EH (cell line): ENCODE data around the gene CBX8.

Experiments used
- DNase-seq: peaks from one replicate; pipeline ENCODE4 v3.0.0-alpha.2; 2015; ENCODE audit warnings: low read depth

CBX8 gene

DNA sequence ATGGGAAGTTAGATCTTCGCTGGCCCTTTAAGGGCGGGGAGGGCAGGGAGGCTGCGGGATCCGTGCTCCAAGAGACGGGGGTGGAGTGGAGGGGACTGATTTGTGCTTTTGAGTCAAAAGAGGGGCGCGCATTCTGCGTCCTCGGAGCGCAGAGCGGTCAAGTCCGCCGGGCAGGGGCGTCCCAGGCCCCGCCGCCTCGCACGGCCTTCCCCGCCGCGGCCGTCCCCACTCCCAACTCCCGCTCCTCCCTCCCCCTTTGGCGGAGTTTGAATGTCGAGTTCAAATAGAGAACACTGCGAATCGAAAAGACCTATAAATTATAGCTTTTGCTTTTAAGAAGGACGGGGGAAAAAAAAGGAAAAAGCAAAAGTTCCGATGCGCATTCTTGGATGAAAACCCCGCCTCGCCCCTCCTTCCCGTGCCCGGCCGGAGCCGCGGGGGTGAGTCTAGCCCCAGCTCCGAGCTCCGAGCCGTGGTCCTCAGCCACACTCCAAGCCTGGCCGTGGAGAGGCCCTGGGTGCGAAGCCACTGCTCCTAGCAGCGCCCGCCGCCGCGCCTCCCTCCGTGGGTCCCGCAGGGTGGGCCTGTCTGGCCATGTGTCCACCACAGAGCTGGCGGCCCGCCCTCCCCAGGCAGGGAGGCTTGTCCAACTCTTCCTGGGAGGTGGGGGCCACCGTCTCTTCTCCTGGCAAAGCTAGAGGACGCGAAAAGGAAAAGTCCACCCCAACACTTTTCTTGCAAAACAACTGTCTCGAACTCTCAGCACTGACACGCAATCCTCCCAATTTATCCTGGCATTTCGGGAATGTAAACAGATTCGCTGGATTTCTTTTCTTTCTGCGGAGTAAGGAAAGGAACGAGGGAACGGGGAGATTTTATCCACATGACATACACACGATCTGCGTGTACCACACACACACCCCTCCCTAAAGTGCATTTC lies 3.6 kb downstream of the CBX8 start:
- peak; percentile 94 for DNase-seq

GRCh38 chr17:79792341-79792871 lies 4.5 kb downstream of the CBX8 start:
- no peak for DNase-seq

GRCh38 chr17:79791735-79792161 lies 5.1 kb downstream of the CBX8 start:
- DNase-seq, result no peak

DNA sequence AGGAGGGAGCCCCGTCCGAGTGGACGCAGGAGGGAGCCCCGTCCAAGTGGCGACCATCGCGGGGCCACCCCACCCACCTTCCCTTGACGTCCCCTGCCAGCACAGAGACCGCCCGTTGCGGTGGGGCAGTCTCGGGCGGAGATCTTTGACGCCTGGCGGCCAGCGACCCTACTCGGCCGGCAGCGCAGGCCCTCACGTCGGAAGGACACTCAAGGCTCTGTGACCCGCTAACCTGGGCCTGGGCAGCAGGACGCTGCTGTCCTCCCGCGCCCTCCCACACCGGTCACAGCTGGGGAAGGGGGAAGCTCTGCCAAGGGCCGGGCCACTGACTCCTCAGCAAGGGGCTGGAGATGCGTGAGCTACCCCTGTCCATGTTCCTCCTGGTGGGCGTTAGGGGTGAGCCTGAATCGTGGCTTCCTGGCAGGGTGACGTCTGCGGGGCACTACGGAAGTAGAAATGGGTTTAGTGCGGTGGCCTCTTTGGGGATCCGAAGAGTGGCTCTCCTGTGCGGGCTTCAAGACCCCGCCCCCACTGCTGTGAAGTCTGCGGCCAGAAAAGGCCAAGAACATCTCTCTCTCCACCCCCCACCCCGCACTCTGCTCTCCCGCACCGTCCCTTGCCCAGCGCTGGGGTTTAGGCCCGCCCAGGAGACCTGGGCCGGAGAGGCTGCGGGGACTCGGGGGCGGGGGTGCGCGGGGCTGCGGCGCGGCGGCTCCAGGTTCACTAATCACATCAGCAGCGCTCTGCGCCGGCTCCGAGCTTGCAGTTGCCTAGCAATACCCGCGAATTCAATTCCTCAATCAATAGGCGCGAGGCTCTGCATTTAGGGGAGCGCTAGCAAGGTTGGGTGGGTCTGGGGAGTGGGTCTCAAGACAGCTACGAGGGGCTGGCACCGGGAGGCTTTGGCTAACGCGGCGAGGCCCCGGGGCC lies 5.8 kb downstream of the CBX8 start:
- no peak for DNase-seq

DNA sequence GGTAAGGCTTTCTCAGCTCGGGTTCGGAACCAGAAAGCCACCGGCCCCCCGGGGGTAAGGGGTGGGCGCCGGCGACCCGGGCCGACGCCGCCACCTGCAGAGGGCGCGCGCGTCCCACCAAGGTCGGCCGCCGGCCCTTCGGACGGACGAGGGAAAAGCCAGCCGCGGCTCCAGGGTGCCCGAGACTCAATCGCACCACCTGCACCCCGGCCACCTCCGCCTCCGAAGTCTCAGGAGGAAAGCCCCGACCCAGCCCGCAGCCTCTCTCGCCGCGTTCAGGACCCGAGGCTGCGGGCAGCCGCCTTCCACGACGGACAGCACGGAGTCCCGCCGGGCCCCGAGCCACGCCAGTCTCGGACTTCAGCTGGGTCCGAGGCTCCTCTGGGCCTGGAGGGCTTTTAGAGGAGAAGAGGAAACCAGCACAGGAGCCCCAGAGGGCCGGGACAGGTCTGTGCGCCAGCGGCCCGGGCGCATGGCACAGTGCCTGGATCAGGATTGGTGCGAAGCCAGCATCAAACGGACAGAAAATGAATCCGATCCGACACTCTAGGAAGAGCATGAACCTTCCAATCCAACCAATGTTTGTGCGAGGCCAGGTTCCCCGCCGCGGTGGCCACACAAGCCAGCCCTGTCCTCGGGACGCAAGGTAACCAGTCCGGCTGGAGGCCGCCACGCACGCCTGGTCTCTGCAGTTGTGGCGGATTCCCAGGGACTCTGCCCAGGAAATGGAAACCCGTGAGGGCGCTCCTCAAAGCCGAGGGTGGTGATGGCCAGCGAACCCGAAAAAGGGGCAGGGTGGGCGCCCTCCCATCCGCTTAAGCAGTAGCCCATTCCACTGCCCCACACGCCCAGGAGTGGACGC lies 6.7 kb downstream of the CBX8 start:
- DNase-seq, result peak; percentile 50

DNA sequence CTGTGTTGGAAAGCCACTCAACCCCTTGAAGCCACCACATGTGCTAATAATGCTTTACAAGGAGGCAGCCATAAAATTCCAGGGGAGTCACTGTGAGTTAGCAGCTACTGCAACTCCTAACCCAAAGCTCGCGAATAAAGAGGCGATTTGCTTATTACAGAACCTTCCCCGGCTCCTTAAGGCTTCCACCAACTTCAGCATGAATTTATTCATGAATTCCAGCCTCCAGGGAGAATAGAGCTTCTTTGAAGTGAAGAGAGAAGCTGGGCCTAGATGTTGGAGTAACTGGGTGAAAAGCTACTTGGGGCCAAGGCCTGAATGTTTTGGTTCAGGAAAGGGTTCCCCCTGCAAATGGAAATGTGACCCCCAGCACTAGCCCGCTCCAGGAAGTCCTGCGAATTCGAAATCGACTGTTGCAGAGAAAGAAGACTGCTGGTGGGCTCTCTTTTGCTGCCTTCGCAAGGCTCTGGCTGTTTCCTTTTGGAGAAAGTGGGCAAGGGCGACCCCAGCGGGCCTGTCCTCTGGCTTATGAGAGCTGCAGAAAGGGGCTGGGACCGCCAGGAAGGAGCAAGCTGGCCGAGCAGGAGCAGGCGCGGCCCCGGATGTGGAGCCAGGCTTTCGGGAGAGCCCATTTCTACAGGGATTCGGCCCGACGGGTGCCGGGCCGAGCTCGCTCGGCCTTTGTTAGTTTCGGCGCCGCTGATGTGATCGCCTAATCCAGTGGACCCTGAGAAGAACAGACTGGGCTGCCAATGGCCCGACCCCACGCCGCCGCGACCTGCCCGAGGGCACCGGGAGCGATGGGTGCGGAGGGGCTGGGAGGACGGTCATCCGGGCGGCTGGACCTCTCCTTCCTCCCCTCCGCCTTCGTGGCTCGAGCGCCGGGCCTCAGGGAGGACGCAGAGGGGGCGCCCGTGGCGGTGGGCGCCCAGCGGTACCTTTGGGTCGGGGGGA lies 7.6 kb downstream of the CBX8 start:
- DNase-seq, result no peak

- DNase-seq, result no peak
Observed at GRCh38 chr17:79788455-79788854, 8.4 kb downstream of the CBX8 start.

- DNase-seq, result no peak
Observed at GRCh38 chr17:79786930-79787643, 9.8 kb downstream of the CBX8 start.

DNA sequence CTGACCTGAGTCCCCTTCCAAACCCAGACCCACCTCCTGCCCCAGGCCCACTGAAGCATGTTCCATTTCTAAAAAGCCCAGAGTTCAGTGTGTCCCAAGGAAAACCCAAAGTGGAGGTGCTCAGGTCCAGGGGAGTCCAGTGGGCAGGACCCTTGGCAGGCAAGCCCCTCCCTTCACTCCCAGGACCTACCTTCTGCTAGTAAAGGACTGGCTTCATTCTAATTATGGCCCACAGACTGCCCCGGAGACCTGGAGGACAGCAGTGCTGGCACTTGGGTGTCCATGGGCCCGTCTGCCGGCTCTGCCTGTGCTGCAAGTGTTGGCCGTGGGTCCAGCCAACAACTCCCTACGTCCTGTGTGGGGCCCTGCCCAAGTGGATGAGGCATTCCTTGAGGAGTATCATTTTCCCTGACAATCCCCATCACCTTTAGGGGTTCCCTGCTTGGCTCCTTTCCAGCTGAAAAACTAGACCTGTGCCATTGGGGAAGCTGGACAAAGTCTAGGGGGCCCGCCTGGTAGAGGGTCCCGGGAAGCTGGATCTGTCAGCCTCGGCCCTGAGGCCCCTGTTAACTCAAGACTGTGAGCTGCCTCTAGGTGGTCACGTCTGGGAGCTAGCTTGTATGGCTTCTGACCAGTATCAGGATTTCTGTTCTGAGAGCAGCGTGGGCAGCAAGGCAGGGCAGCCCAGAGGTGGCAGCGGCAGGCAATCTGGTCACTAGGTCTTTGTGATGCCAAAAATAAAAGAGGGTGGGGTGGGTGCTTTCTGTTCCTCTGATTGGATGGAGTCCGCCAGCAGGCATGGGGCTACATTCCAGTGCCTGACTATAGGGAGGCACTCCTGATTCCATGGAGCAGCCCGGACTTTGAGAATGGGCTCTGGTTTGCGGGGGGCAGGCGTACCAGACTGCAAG lies 10.7 kb downstream of the CBX8 start:
- no peak for DNase-seq

GRCh38 chr17:79785017-79785899 lies 11.6 kb downstream of the CBX8 start:
- DNase-seq, result no peak

DNA sequence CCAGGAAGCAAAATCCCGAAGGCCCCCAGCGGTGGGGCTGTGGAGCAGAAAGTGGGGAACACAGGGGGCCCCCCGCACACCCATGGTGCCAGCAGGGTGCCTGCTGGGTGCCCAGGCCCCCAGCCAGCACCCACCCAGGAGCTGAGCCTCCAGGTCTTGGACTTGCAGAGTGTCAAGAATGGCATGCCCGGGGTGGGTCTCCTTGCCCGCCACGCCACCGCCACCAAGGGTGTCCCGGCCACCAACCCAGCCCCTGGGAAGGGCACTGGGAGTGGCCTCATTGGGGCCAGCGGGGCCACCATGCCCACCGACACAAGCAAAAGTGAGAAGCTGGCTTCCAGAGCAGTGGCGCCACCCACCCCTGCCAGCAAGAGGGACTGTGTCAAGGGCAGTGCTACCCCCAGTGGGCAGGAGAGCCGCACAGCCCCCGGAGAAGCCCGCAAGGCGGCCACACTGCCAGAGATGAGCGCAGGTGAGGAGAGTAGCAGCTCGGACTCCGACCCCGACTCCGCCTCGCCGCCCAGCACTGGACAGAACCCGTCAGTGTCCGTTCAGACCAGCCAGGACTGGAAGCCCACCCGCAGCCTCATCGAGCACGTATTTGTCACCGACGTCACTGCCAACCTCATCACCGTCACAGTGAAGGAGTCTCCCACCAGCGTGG lies 12.4 kb downstream of the CBX8 start:
- DNase-seq, result no peak

GRCh38 chr17:79783891-79784290 lies 13.0 kb downstream of the CBX8 start:
- DNase-seq, result no peak

DNA sequence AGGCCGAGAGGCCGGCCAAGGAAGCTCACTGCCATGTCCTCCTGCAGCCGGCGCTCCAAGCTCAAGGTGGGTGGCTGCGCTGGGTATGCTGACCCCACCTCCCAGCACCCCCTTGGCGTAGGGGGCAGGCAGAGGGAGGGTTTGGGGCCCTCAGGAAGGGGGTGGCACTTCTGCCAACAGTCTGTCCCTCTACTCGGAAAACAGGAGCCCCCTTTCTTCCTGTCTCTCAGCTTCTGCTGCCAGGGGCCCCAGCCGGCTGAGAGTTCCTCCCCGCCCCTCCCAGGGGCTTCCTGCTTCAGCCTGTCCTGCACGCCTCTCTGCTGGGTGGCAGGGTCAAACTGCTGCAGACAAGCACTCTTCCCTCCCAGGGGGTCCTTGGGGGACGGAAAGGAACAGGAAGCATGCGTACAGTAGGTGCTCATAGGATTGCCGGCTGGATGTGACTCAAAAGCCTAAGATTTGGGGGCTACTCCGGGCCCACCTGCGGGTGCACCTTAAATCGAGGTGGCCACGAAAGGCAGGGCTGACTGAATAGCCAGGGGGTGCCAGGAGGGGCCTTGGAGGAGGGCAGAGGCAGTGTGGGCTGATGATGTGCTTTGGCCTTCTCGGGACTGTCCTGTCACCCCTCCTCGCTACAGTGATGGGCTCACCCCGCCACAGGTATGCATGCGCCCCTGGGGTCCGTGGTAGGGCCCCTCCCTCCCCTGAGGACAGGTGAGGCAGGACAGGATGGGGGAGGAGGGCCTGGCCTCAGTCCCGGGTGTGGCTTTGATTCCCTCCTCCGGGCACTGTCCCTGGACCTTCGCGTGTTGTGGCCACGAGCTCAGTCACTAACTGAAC lies 14.9 kb downstream of the CBX8 start:
- DNase-seq, result no peak

DNA sequence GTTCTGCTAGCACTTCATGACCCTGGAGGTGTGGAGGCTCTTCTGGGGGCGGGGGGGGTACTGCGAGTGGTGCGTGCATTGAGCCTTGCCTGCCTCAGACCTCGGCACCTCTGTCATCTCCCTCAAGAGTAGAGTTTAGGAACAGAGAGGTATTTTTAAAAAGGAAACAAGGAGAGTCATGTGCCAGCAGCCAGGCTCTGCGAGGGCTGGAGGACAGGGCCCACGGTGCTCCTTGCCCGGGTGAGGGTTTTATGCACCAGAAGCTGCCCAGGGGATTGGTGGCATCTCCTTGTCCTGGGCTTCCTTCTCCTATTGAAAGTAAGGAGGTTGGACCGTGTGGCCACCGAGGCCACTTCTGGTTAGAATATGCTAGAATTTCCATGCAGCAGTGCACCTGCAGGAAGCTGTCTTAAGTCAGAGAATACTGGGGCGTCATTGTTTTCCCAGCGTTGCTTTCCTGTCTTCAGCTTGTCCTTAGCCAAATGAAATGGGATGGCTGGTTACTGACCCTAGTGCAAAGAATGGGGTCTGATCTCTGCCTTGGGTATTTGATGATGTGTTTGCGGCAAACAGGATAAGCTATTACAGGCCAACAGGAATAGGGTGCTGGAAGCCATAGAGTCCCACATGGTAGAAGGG lies 15.7 kb downstream of the CBX8 start:
- DNase-seq, result no peak

DNA sequence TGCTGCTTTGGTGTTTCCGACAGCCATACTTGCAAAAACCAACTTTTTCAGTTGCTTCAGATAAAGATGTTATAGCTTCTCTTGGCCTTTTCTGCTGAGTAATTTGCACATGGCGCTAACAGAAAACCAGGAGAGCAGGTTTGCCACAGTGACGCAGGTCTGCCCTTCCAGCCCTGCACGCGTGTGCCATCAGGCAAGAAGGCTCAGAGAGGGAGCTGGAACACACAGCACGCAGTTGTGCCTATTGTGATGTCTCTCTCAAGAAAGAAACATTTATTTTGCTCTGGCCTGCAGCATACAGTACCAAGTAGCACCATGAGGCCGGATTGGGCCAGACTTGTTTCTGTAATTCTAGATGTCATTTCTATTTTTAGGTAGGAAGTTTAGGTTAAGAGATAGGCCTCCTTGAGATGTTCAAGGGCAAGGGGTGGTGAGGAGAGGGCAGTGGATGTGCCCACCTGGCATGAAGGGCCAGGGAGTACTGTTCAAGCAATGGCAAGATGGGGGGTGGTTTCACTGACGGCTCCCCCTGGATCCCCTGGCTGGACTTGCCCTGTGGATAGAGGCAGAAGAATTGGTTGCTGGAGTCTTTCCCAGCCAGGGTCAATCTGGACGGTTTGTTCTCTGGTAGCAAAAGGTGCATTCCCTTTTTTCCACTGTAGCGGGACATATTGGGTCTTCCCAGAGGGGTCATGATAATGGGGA lies 17.1 kb downstream of the CBX8 start:
- DNase-seq, result no peak
